ENCODE measurements around the gene POLQ. TPM values are rescaled to one million over a fixed set of nuclear protein-coding genes. Genes with fewer than 3 reads are reported as not detected.

POLQ gene
- total and polyA plus RNA-seq, 2 donors (not counting 3 experiments of a cell fraction or from before 2014, with no cell fraction given), result 1.8 to 10.8 TPM

GRCh38 chr3:121562148-121562547 lies 16.4 kb upstream of the POLQ start:
- Histone ChIP-seq H3K4me3 (replicated peaks in 1 of 3; ENCODE audit: insufficient read depth in 1 of 3, low read depth in 1 of 3, low read length in 3 of 3) (no peak overlapping the region), H3K79me2 (ENCODE audit: control insufficient read depth, insufficient read depth, low read length) (no peaks in the 10 kb centered on the region), H3K9ac (replicated peaks; ENCODE audit: extremely low read depth, insufficient read depth, low read length) (no peak overlapping the region), H3K4me1 (ENCODE audit: control insufficient read depth, extremely low read depth, insufficient read depth, low read length) (no peaks in the 10 kb centered on the region), H3K27ac (ENCODE audit: insufficient read depth, low read depth, low read length) (no peak overlapping the region), H3K27me3 (ENCODE audit: control insufficient read depth in 2 of 2, insufficient read depth in 2 of 2, low read length in 2 of 2) (peaks cover 0 to 2% of the 10 kb centered on the region in 2 experiments), H3K36me3 (ENCODE audit: control insufficient read depth in 2 of 2, extremely low read depth in 1 of 2, insufficient read depth in 2 of 2, low read length in 2 of 2) (no peaks in the 10 kb centered on the region), H3K9me1 (replicated peaks; ENCODE audit: control insufficient read depth, extremely low read depth, insufficient read depth, low read length) (no peaks in the 10 kb centered on the region), H3K9me3 (replicated peaks; ENCODE audit: control insufficient read depth, insufficient read depth, low read length) (no peaks in the 10 kb centered on the region), H3K4me2 (ENCODE audit: insufficient read depth, low read length) (no peak overlapping the region), H2AFZ (ENCODE audit: low read depth, low read length) (no peak overlapping the region), H4K20me1 (replicated peaks; ENCODE audit: control insufficient read depth, extremely low read depth, insufficient read depth, low read length) (no peaks in the 10 kb centered on the region)
- BruUV-seq (replicated peaks), result no TSS peak
- intact Hi-C loops (cut with micrococcal nuclease) (no loop called here), dilution Hi-C loops (cut with MboI; ENCODE audit: extremely low pct_ligation_motif_present, low sequenced_read_pairs) (no loop called here)
- FAIRE-seq (no peak), DNase-seq (ENCODE audit: low read depth, low spot score) (no peak)
- ChIA-PET POLR2A (no interaction called here), CTCF (interaction anchor here (0.5 kb wide), 1 partner anchor 696 kb away, joined by 7 read pairs; no protein-coding TSS in a partner anchor)
- no peak for TF ChIP-seq GATA2 (IDR thresholded peaks at IDR 0.05; ENCODE audit: insufficient read depth, insufficient read length, low read depth, low read length)
- no peak for TF ChIP-seq MYC (IDR thresholded peaks at IDR 0.05; ENCODE audit: low read depth, low read length)
- TF ChIP-seq MAX (IDR thresholded peaks at IDR 0.05; ENCODE audit: insufficient read depth, insufficient read length), result no peak
- TF ChIP-seq CTCF (IDR thresholded peaks at IDR 0.05; ENCODE audit: extremely low read depth in 1 of 2, insufficient read depth in 1 of 2, low read depth in 1 of 2, low read length in 2 of 2), result no peak
- no peak for TF ChIP-seq EZH2 (IDR thresholded peaks at IDR 0.05; ENCODE audit: borderline replicate concordance, low read depth, low read length, severe bottlenecking)
- TF ChIP-seq JUN (IDR thresholded peaks at IDR 0.05; ENCODE audit: borderline replicate concordance, insufficient read depth, insufficient read length, low read depth), result no peak
- TF ChIP-seq POLR2AphosphoS5 (IDR thresholded peaks at IDR 0.05; ENCODE audit: insufficient read depth, low read depth, low read length), result no peak
- TF ChIP-seq POLR2A (IDR thresholded peaks at IDR 0.05; ENCODE audit: low read depth, low read length), result no peak
- TF ChIP-seq FOS (IDR thresholded peaks at IDR 0.05; ENCODE audit: borderline replicate concordance, insufficient read depth, low read length), result no peak

Measured in endothelial cell of umbilical vein (primary cell).